ENCODE measurements around the gene DCAF5. TPM values are rescaled to one million over a fixed set of nuclear protein-coding genes. Genes with fewer than 3 reads are reported as not detected.

The DCAF5 gene
- total RNA-seq, 1 experiment from 2014 or later: 22.0 TPM

- no peak for TF ChIP-seq EZH2 (IDR thresholded peaks at IDR 0.05; ENCODE audit: borderline replicate concordance, low read depth, low read length, poor library complexity, severe bottlenecking)
- TF ChIP-seq, protein P1, sequence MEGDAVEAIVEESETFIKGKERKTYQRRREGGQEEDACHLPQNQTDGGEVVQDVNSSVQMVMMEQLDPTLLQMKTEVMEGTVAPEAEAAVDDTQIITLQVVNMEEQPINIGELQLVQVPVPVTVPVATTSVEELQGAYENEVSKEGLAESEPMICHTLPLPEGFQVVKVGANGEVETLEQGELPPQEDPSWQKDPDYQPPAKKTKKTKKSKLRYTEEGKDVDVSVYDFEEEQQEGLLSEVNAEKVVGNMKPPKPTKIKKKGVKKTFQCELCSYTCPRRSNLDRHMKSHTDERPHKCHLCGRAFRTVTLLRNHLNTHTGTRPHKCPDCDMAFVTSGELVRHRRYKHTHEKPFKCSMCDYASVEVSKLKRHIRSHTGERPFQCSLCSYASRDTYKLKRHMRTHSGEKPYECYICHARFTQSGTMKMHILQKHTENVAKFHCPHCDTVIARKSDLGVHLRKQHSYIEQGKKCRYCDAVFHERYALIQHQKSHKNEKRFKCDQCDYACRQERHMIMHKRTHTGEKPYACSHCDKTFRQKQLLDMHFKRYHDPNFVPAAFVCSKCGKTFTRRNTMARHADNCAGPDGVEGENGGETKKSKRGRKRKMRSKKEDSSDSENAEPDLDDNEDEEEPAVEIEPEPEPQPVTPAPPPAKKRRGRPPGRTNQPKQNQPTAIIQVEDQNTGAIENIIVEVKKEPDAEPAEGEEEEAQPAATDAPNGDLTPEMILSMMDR (conservative IDR thresholded peaks at IDR 0.05; ENCODE audit: low read depth, low read length): no peak
- Histone ChIP-seq H3K27ac (ENCODE audit: low read depth, low read length, poor library complexity, severe bottlenecking) (no peak overlapping the region), H3K4me3 (ENCODE audit: low read depth, low read length, poor library complexity, severe bottlenecking) (no peak overlapping the region), H3K36me3 (ENCODE audit: insufficient read depth, low read length, poor library complexity, severe bottlenecking) (peaks cover 4% of the 10 kb centered on the region), H3K27me3 (replicated peaks; ENCODE audit: insufficient read depth, low read depth, low read length, poor library complexity) (no peaks in the 10 kb centered on the region), H3K9me3 (ENCODE audit: low read depth, low read length, poor library complexity, severe bottlenecking) (no peaks in the 10 kb centered on the region), H3K4me1 (ENCODE audit: insufficient read depth, low read length, poor library complexity, severe bottlenecking) (peaks cover 7% of the 10 kb centered on the region)
- no peak for DNase-seq (ENCODE audit: low spot score)
- ChIA-PET CTCF (interaction anchor here (0.7 kb wide), 1 partner anchor 39 kb away, joined by 4 read pairs; no protein-coding TSS in a partner anchor), POLR2A (ENCODE audit: low non-redundant PET) (no interaction called here)
- no TSS peak for BruUV-seq (replicated peaks)
- intact Hi-C loops (cut with micrococcal nuclease; ENCODE audit: unreplicated experiment): no loop called here
Observed at GRCh38 chr14:69096246-69096645, 56.7 kb downstream of the DCAF5 start.

GRCh38 chr14:69094481-69094880 is 58.4 kb downstream of the DCAF5 start:
- DNase-seq (ENCODE audit: low spot score): no peak
- CTCF ChIA-PET: no interaction called here
- intact Hi-C loops (cut with micrococcal nuclease; ENCODE audit: unreplicated experiment): no loop called here

GRCh38 chr14:69093631-69094421 is 59.1 kb downstream of the DCAF5 start:
- peak; percentile 12 for DNase-seq (ENCODE audit: low spot score)
- POLR2A ChIA-PET (ENCODE audit: low non-redundant PET): interaction anchor here (0.7 kb wide), 1 partner anchor 251 kb away, joined by 3 read pairs; no protein-coding TSS in a partner anchor

More at GRCh38 chr14:69094481-69094880, 58.4 kb downstream of the DCAF5 start:
- H3K4me3 ChIP-seq (ENCODE audit: low read depth, low read length, poor library complexity, severe bottlenecking): no peak overlapping the region
- no peak overlapping the region for H3K27ac ChIP-seq (ENCODE audit: low read depth, low read length, poor library complexity, severe bottlenecking)
- H3K4me1 ChIP-seq (ENCODE audit: insufficient read depth, low read length, poor library complexity, severe bottlenecking): peaks cover 4% of the 10 kb centered on the region
- H3K36me3 ChIP-seq (ENCODE audit: insufficient read depth, low read length, poor library complexity, severe bottlenecking): peaks cover 15% of the 10 kb centered on the region
- POLR2A ChIA-PET (ENCODE audit: low non-redundant PET): no interaction called here
- H3K27me3 ChIP-seq (replicated peaks; ENCODE audit: insufficient read depth, low read depth, low read length, poor library complexity): no peaks in the 10 kb centered on the region
- no peaks in the 10 kb centered on the region for H3K9me3 ChIP-seq (ENCODE audit: low read depth, low read length, poor library complexity, severe bottlenecking)
- no TSS peak for BruUV-seq (replicated peaks)
- TF ChIP-seq, protein P1 (conservative IDR thresholded peaks at IDR 0.05; ENCODE audit: low read depth, low read length): no peak
- no peak for TF ChIP-seq EZH2 (IDR thresholded peaks at IDR 0.05; ENCODE audit: borderline replicate concordance, low read depth, low read length, poor library complexity, severe bottlenecking)

More at GRCh38 chr14:69093631-69094421, 59.1 kb downstream of the DCAF5 start:
- Histone ChIP-seq H3K27ac (ENCODE audit: low read depth, low read length, poor library complexity, severe bottlenecking) (no peak overlapping the region), H3K4me1 (ENCODE audit: insufficient read depth, low read length, poor library complexity, severe bottlenecking) (peaks cover 4% of the 10 kb centered on the region), H3K36me3 (ENCODE audit: insufficient read depth, low read length, poor library complexity, severe bottlenecking) (peaks cover 15% of the 10 kb centered on the region), H3K4me3 (ENCODE audit: low read depth, low read length, poor library complexity, severe bottlenecking) (no peak overlapping the region), H3K9me3 (ENCODE audit: low read depth, low read length, poor library complexity, severe bottlenecking) (no peaks in the 10 kb centered on the region), H3K27me3 (replicated peaks; ENCODE audit: insufficient read depth, low read depth, low read length, poor library complexity) (no peaks in the 10 kb centered on the region)
- no TSS peak for BruUV-seq (replicated peaks)
- CTCF ChIA-PET: no interaction called here
- TF ChIP-seq EZH2 (IDR thresholded peaks at IDR 0.05; ENCODE audit: borderline replicate concordance, low read depth, low read length, poor library complexity, severe bottlenecking): no peak
- TF ChIP-seq, protein P1 (conservative IDR thresholded peaks at IDR 0.05; ENCODE audit: low read depth, low read length): no peak
- intact Hi-C loops (cut with micrococcal nuclease; ENCODE audit: unreplicated experiment): no loop called here

Data from A673 (cell line).